Ovary (tissue), 3 donors: Measurements from ENCODE around the gene APOL4.

Experiments
- CTCF ChIP-seq, 3 donors: fragments of 450-650 bp in 2 of 3; fragments of 200-600 bp in 1 of 3; IDR thresholded peaks; one replicate each; pipeline versions ENCODE4 v1.5.1 to v1.8.0; 2016 to 2022; ENCODE audit warnings: antibody characterized with exemption in 3 of 3, mild to moderate bottlenecking in 1 of 3
- EP300 ChIP-seq: sonication (generic); formaldehyde crosslinking; IDR thresholded peaks from one replicate; pipeline ENCODE4 v1.6.1; 2017; ENCODE audit warnings: antibody characterized with exemption
- POLR2A ChIP-seq: fragments of 450-650 bp; IDR thresholded peaks from one replicate; pipeline ENCODE4 v1.6.1; 2017; ENCODE audit warnings: antibody characterized with exemption, mild to moderate bottlenecking, moderate library complexity
- donor health status: DM: no; HTN: no; CAD: no.

- TF ChIP-seq POLR2A (no peak), CTCF (IDR thresholded peaks at IDR 0.05) (no peak), EP300 (no peak)
These were observed 17.1 kb upstream of the APOL4 start for GRCh38 chr22:36218648-36219193.
